ENCODE measurements around the gene YIPF3. TPM values are rescaled to one million over a fixed set of nuclear protein-coding genes. Genes with fewer than 3 reads are reported as not detected.

Gene YIPF3
- total RNA-seq, 6 experiments from 2014 or later, result 58.9 to 70.0 (median 62.7) TPM

DNA sequence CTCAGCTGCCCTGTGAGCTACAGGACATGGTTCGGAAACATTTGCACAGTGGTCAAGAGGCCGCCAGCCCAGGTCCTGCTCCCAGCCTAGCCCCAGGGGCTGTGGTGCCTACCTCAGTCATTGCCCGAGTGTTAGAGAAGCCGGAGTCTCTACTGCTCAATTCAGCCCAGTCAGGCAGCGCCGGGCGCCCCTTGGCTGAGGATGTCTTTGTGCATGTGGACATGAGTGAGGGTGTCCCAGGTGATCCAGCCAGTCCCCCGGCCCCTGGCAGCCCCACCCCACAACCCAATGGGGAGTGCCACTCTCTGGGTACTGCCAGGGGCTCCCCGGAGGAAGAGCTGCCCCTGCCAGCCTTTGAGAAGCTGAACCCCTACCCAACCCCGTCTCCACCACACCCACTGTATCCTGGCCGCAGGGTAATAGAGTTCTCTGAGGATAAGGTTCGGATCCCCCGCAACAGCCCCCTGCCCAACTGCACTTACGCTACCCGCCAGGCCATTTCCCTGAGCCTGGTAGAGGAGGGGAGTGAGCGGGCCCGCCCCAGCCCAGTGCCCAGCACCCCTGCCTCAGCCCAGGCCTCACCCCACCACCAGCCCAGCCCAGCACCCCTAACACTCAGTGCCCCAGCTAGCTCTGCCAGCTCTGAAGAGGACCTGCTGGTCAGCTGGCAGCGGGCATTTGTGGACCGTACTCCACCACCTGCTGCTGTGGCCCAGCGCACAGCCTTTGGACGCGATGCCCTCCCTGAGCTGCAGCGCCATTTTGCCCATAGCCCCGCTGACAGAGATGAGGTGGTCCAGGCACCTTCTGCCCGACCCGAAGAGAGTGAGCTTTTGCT lies 11.8 kb downstream of the YIPF3 start:
- Histone ChIP-seq H3K4me3 (no peak overlapping the region), H3K27me3 (no peaks in the 10 kb centered on the region), H3K27ac (no peak overlapping the region), H3K9me3 (no peaks in the 10 kb centered on the region), H3K36me3 (peaks cover 0 to 38% (median 9%) of the 10 kb centered on the region in 4 donors), H3K4me1 (peaks cover 0 to 9% (median 2%) of the 10 kb centered on the region in 4 donors)
- TF ChIP-seq, protein P1, sequence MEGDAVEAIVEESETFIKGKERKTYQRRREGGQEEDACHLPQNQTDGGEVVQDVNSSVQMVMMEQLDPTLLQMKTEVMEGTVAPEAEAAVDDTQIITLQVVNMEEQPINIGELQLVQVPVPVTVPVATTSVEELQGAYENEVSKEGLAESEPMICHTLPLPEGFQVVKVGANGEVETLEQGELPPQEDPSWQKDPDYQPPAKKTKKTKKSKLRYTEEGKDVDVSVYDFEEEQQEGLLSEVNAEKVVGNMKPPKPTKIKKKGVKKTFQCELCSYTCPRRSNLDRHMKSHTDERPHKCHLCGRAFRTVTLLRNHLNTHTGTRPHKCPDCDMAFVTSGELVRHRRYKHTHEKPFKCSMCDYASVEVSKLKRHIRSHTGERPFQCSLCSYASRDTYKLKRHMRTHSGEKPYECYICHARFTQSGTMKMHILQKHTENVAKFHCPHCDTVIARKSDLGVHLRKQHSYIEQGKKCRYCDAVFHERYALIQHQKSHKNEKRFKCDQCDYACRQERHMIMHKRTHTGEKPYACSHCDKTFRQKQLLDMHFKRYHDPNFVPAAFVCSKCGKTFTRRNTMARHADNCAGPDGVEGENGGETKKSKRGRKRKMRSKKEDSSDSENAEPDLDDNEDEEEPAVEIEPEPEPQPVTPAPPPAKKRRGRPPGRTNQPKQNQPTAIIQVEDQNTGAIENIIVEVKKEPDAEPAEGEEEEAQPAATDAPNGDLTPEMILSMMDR (IDR thresholded peaks at IDR 0.05), result no peak
- no peak for TF ChIP-seq POLR2A (IDR thresholded peaks at IDR 0.05)
- DNase-seq (no peak), ATAC-seq (no peak)
- intact Hi-C loops (cut with DNase I), result loop anchor here (5.0 kb wide), 1 partner anchor 53 kb away; no protein-coding TSS in a partner anchor
- 67% methylated on average over 3 of the region's 26 CpGs for WGBS (ENCODE audit: insufficient coverage, low coverage, low lambda C conversion rate, missing lambda C conversion rate)

DNA sequence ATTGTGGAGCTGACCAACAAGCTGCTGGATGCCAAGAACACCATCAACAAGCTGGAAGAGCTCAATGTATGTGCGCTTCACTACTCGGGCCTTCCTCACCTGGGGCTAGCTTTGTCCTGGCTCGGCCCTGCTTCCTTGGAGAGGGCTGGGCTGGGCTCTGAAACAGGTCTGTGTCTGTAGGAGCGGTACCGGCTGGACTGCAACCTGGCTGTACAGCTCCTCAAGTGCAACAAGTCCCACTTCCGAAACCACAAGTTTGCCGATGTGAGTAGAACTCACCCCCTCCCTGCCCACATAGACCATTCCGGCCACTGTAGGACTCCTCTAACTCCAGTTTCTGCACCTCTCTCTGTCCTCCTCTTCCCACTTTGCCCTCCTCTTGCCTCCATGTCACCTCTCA lies 13.3 kb downstream of the YIPF3 start:
- H3K36me3 ChIP-seq, result peaks cover 0 to 48% (median 9%) of the 10 kb centered on the region in 4 donors
- TF ChIP-seq, protein P1 (IDR thresholded peaks at IDR 0.05), result no peak
- no peak for TF ChIP-seq POLR2A (IDR thresholded peaks at IDR 0.05)
- H3K27ac ChIP-seq, result no peak overlapping the region
- no peak for DNase-seq
- WGBS (ENCODE audit: insufficient coverage, low coverage, low lambda C conversion rate, missing lambda C conversion rate), result no CpG with 5 or more reads among the region's 8 CpGs
- H3K9me3 ChIP-seq, result no peaks in the 10 kb centered on the region
- H3K4me1 ChIP-seq, result peaks cover 0 to 17% (median 7%) of the 10 kb centered on the region in 4 donors
- H3K4me3 ChIP-seq, result no peak overlapping the region
- intact Hi-C loops (cut with DNase I), result no loop called here
- H3K27me3 ChIP-seq, result no peaks in the 10 kb centered on the region
- ATAC-seq, result no peak

DNA sequence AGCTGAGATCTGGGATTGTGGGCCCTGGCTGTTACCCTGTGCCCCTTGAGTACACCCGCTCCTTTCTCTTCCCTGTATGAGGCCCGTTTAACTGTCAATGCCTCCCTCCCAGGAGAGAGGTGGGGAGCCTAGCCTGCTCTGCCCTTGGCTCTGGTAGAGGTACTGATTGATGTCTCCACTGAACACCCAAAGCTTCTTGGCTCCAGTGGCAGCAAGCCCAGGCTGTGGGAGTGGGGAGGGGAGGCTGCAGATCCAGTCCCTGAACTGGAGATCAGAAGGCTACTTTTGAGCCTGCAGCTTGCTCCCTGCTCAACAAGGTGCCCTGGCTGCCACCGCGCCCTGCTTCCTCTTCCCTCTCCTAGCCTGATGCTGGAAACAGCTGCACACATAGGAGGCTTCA lies 14.1 kb downstream of the YIPF3 start:
- ATAC-seq, result no peak
- no peak overlapping the region for H3K4me3 ChIP-seq
- intact Hi-C loops (cut with DNase I), result no loop called here
- H3K36me3 ChIP-seq, result peaks cover 0 to 52% (median 9%) of the 10 kb centered on the region in 4 donors
- TF ChIP-seq, protein P1 (IDR thresholded peaks at IDR 0.05), result no peak
- no peak for TF ChIP-seq POLR2A (IDR thresholded peaks at IDR 0.05)
- peaks cover 0 to 17% (median 7%) of the 10 kb centered on the region in 4 donors for H3K4me1 ChIP-seq
- H3K27ac ChIP-seq, result no peak overlapping the region
- DNase-seq, result no peak
- H3K27me3 ChIP-seq, result no peaks in the 10 kb centered on the region
- WGBS (ENCODE audit: insufficient coverage, low coverage, low lambda C conversion rate, missing lambda C conversion rate), result 100% methylated on average over 4 of the region's 4 CpGs
- no peaks in the 10 kb centered on the region for H3K9me3 ChIP-seq

DNA sequence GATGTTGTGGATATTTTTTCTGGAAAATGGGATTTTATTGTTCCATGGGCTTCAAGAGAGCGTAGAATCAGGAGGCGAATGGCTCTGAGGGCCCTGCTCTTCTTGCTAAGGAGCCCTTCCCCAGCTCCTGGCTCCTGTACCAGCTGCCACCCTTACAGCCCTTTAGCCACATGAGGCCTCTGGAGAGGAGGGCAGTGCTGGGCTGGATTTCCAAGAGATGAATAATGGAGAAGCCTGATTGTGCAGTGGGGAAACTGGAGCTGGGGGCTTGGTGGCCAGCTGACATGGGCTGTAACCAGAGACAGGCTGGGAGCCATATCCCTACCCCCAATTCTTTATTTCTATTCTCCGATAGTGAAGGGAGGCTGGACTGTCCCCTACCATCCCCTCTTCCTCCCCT lies 15.8 kb downstream of the YIPF3 start:
- H3K9me3 ChIP-seq, result no peaks in the 10 kb centered on the region
- no peak overlapping the region for H3K27ac ChIP-seq
- H3K27me3 ChIP-seq, result no peaks in the 10 kb centered on the region
- H3K4me1 ChIP-seq, result peaks cover 0 to 13% (median 7%) of the 10 kb centered on the region in 4 donors
- 100% methylated on average over 3 of the region's 3 CpGs for WGBS (ENCODE audit: insufficient coverage, low coverage, low lambda C conversion rate, missing lambda C conversion rate)
- H3K4me3 ChIP-seq, result no peak overlapping the region
- intact Hi-C loops (cut with DNase I), result no loop called here
- H3K36me3 ChIP-seq, result peaks cover 0 to 53% (median 9%) of the 10 kb centered on the region in 4 donors
- no peak for DNase-seq
- ATAC-seq, result no peak
- TF ChIP-seq, protein P1 (IDR thresholded peaks at IDR 0.05), result no peak
- no peak for TF ChIP-seq POLR2A (IDR thresholded peaks at IDR 0.05)
